Choroid plexus epithelial cell (primary cell): ENCODE measurements around the gene COG5.
"Not testable (repeated sequence)": the region's sequence is repeated elsewhere in the genome, so short reads cannot be mapped to it uniquely, and the experiment has no call there.

ENCODE experiments used
- DNase-seq: peaks from one replicate; pipeline ENCODE4 v3.0.0-alpha.2; 2010; ENCODE audit warnings: low read depth
- H3K4me3 ChIP-seq: 2 replicates; pipeline ENCODE4 v1.5.1; 2011; ENCODE audit warnings: low read depth, mild to moderate bottlenecking, control low read depth, low read length, moderate library complexity
- CTCF ChIP-seq: conservative IDR thresholded peaks from 2 replicates; pipeline ENCODE4 v1.5.1; 2011; ENCODE audit warnings: low read depth, mild to moderate bottlenecking, control low read depth, inconsistent platforms, low read length, moderate library complexity

The COG5 gene

GRCh38 chr7:107544848-107545591, 18.7 kb downstream of the COG5 start:
- DNase-seq = no peak
- no peak overlapping the region for H3K4me3 ChIP-seq
- TF ChIP-seq CTCF = no peak

- no peak for TF ChIP-seq CTCF
- H3K4me3 ChIP-seq = no peak overlapping the region
- no peak for DNase-seq
Measured at GRCh38 chr7:107543338-107543993, 20.3 kb downstream of the COG5 start.

DNA sequence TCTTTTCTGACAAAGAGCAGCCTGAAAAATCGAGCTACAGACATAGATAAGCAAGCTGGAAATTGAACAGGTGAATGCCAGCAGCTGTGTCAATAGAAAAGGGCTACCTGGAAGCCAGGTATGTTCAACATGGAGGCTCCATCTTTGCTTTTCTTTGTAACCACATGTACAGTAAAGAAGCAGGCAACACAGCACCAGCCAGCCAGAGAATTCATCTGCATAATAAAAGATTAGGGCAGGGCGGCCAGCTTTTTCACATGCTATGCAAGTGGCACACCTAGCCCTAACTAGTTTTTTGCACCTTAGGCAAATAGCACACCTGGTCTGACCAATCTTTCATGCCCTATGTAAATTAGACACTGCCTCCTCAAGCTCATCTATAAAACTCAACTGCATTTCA, 25.7 kb downstream of the COG5 start:
- no peak for TF ChIP-seq CTCF
- H3K4me3 ChIP-seq = no peak overlapping the region
- DNase-seq = no peak

DNA sequence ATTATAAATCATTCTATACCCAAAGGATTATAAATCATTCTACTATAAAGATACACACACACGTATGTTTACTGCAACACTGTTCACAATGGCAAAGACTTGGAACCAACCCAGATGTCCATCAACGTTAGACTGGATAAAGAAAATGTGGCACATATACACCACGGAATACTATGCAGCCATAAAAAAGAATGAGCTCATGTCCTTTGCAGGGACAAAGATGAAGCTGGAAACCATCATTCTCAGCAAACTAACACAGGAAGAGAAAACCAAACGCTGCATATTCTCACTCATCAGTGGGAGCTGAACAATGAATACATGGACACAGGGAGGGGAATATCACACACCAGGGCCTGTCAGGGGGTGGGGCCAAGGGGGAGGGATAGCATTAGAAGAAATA, 26.5 kb downstream of the COG5 start:
- not testable (repeated sequence) for H3K4me3 ChIP-seq

DNA sequence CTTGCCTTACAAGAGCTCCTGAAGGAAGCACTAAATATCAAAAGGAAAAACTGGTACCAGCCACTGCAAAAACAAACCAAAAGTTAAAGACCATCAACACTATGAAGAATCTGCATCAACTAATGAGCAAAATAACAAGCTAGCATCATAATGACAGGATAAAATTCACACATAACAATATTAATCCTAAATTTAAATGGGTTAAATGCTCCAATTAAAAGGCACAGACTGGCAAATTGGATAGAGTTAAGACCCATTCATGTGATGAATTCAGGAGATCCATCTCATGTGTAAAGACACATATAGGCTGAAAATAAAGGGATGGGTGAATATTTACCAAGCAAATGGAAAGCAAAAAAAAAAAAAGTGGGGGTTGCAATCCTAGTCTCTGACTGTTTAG, 29.6 kb downstream of the COG5 start:
- no peak for TF ChIP-seq CTCF
- H3K4me3 ChIP-seq = no peak overlapping the region
- DNase-seq = no peak

More for the DNA sequence above, 26.5 kb downstream of the COG5 start:
- not testable (repeated sequence) for DNase-seq

- no peak for TF ChIP-seq CTCF
- no peak for DNase-seq
- no peak overlapping the region for H3K4me3 ChIP-seq
Measured at GRCh38 chr7:107530751-107531150, 33.0 kb downstream of the COG5 start.

DNA sequence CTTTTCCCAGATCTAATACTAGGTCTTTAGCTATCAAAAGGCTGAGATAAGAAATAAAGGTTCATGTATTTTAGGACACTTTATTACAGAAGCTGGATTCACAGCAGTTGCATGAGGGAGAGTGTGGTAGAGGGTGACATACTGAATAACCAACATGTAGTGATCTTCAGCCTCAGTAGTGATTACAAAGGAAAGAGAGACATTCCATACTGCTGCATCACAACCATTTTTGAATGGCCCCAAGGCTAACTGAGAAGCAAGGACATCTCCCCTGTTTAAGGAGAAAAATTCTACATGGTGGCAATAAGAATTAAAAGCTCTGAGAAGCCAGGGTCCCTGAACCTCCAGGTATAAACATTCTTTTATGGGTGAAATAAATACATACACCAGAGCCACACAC, 35.3 kb downstream of the COG5 start:
- no peak for TF ChIP-seq CTCF
- H3K4me3 ChIP-seq = no peak overlapping the region
- DNase-seq = peak; percentile 71
